Measurements from ENCODE around the gene MGAT5. TPM values are rescaled to one million over a fixed set of nuclear protein-coding genes. Genes with fewer than 3 reads are reported as not detected.

Gene MGAT5
- total RNA-seq, 6 donors from 2014 or later, result 25.3 to 65.5 (median 41.3) TPM

DNA sequence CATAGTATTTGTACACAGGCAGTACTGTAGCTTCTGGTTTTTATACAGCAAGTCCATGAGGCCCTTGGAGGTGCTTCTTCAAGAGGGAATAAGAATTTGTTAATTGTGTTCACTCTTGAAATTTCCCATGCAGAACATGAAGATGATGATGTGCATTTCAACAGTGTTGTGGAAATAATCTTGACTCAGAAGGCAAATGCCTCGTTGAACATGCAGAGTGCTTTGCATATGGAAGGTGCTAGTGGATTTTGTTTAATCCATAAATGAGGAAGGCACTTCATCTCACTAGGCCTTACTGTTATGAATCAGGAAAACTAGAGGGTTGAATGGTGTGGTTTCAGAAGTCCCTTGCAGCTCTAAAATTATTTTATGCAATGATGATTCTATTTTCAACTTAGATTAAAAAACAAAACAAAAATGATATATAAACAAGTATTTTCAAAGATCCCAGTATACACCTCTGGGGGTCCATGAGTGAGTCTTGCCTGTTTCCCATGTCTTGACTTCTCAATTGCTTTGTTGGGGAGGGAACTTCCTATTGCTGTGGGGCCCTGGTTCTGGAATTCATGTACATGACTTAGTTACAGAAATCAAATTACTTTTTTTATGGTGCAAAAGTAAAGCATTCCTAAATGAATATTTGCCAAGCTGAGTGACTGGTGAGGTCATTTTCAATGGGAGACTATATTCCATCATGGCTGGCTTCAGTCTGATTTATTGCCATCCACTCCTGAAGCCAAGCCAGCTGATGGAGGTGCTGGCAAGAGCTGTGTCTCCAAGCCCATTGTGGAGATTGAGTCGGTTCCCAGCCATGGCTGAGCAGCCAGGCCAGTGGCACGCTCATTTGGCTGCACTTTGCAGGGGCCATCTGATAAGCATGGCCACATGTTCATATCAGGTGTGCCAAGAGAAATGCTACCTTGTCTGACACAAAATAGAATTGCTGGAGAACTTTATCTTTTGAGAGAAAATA, 56.5 kb downstream of the MGAT5 start:
- no peak for ATAC-seq (ENCODE audit: low FRiP score in 2 of 2)
- no peaks in the 10 kb centered on the region for H3K9me3 ChIP-seq
- H3K27me3 ChIP-seq, result no peaks in the 10 kb centered on the region
- H3K27ac ChIP-seq, result no peak overlapping the region
- H3K4me3 ChIP-seq, result no peak overlapping the region
- H3K36me3 ChIP-seq, result no peaks in the 10 kb centered on the region
- H3K4me1 ChIP-seq, result peaks cover 0 to 23% (median 4%) of the 10 kb centered on the region in 4 donors
- WGBS, 2 donors, result 76 to 79% methylated on average over 3 of the region's 3 CpGs
- no peak for DNase-seq
- no peak for TF ChIP-seq EP300 (IDR thresholded peaks at IDR 0.05)
- TF ChIP-seq POLR2A (IDR thresholded peaks at IDR 0.05), result no peak
- no peak for TF ChIP-seq POLR2AphosphoS5 (IDR thresholded peaks at IDR 0.05)
- TF ChIP-seq, protein P1, sequence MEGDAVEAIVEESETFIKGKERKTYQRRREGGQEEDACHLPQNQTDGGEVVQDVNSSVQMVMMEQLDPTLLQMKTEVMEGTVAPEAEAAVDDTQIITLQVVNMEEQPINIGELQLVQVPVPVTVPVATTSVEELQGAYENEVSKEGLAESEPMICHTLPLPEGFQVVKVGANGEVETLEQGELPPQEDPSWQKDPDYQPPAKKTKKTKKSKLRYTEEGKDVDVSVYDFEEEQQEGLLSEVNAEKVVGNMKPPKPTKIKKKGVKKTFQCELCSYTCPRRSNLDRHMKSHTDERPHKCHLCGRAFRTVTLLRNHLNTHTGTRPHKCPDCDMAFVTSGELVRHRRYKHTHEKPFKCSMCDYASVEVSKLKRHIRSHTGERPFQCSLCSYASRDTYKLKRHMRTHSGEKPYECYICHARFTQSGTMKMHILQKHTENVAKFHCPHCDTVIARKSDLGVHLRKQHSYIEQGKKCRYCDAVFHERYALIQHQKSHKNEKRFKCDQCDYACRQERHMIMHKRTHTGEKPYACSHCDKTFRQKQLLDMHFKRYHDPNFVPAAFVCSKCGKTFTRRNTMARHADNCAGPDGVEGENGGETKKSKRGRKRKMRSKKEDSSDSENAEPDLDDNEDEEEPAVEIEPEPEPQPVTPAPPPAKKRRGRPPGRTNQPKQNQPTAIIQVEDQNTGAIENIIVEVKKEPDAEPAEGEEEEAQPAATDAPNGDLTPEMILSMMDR (IDR thresholded peaks at IDR 0.05), result no peak

DNA sequence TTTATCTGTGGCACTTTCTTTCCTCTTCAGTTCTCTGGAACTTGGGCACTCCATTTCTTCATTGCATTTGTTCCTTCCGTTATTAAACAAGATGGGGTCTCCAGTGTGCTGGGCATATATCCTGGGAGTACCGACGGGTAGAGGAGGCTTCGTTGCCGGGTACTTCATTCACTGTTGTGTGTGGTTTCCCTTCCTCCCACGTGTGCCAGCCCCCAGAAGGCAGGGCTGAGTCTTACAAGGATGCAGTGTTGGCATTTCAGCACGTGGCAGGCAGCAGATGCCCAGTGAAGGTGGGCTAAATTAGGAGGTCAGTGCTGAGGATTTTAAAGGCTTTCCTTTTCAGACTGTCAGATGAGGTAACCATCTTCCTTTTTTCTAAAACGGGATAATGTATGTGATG, 58.6 kb downstream of the MGAT5 start:
- Histone ChIP-seq H3K36me3 (no peaks in the 10 kb centered on the region), H3K9me3 (no peaks in the 10 kb centered on the region), H3K4me1 (peaks cover 0 to 19% (median 2%) of the 10 kb centered on the region in 4 donors), H3K27me3 (no peaks in the 10 kb centered on the region), H3K4me3 (no peak overlapping the region), H3K27ac (no peak overlapping the region)
- WGBS, 2 donors, result 52 to 61% methylated on average over 8 of the region's 8 CpGs
- DNase-seq (no peak), ATAC-seq (ENCODE audit: low FRiP score in 2 of 2) (no peak)
- TF ChIP-seq, protein P1 (IDR thresholded peaks at IDR 0.05), result no peak
- TF ChIP-seq EP300 (IDR thresholded peaks at IDR 0.05), result no peak

DNA sequence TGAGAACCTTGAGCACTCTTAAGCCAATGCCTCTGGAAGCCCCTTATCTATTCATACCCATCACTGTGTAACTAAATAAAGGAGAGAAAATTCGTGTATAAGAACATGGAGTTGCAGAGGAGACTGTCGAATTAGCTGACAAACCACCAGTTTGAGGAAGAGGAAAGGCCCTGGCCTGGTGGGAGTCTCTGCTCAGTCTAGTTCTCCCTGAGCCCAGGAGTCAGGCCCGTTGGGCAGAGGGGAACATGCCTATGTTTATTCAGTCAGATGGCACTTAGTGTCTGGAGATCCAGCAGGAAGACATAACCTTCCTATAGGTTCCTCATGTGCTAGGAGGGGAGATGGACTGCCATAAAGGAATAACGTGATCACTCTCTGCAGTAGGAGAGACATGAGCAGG, 60.3 kb downstream of the MGAT5 start:
- no peaks in the 10 kb centered on the region for H3K27me3 ChIP-seq
- TF ChIP-seq POLR2A (IDR thresholded peaks at IDR 0.05) (no peak), POLR2AphosphoS5 (IDR thresholded peaks at IDR 0.05) (no peak), EP300 (IDR thresholded peaks at IDR 0.05) (no peak)
- TF ChIP-seq, protein P1 (IDR thresholded peaks at IDR 0.05), result no peak
- peak in 1 of 2 donors; percentile 28 for ATAC-seq (ENCODE audit: low FRiP score in 2 of 2)
- H3K9me3 ChIP-seq, result no peaks in the 10 kb centered on the region
- 60 to 71% methylated on average over 4 of the region's 4 CpGs for WGBS, 2 donors
- peaks cover 0 to 9% (median 0%) of the 10 kb centered on the region in 4 donors for H3K36me3 ChIP-seq
- no peak overlapping the region for H3K4me3 ChIP-seq
- H3K27ac ChIP-seq, result no peak overlapping the region
- no peak for DNase-seq
- peaks cover 0 to 19% (median 0%) of the 10 kb centered on the region in 4 donors for H3K4me1 ChIP-seq

DNA sequence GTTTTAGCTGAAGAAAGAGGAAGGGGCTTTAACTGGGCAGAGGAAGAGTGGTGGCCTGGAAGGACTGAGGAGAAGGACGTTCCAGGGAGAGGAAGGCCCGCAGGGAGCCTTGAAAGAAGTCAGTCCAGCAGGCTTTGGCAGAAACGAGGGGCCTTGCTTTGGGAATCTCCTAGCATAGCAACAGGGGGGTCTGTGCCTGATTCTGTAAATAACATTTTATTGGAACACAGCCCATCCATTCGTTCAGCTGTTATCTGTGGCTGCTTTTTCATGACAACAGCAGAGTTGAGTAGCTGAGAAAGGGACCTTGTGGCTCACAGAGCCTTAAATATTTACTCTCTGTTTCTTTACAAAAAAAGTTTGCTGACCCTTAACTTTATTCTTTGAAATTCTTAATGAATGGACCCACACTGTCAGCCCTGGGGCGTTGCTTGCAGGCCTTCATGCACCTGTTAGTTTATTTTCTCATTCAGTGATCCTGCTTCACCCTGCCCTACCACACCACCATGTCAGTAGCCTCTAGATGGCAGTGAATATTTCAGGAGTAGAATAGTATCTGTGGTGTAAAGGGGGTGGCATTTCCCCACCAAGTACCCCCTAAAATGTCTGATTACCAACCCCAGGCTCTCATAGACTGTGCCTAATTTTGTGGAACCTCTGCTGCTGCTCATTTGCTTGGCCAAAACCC, 61.0 kb downstream of the MGAT5 start:
- H3K27me3 ChIP-seq, result no peaks in the 10 kb centered on the region
- H3K36me3 ChIP-seq, result peaks cover 0 to 9% (median 0%) of the 10 kb centered on the region in 4 donors
- ATAC-seq (ENCODE audit: low FRiP score in 2 of 2) (no peak), DNase-seq (no peak)
- H3K4me1 ChIP-seq, result peaks cover 0 to 19% (median 0%) of the 10 kb centered on the region in 4 donors
- WGBS, 2 donors, result 51 to 64% methylated on average over 5 of the region's 5 CpGs
- no peak overlapping the region for H3K27ac ChIP-seq
- no peak overlapping the region for H3K4me3 ChIP-seq
- no peaks in the 10 kb centered on the region for H3K9me3 ChIP-seq
- TF ChIP-seq POLR2AphosphoS5 (IDR thresholded peaks at IDR 0.05) (no peak), EP300 (IDR thresholded peaks at IDR 0.05) (no peak), POLR2A (IDR thresholded peaks at IDR 0.05) (no peak)
- TF ChIP-seq, protein P1 (IDR thresholded peaks at IDR 0.05), result no peak
